BLaER1 treated with 17β-estradiol and CSF1 and Interleukin-3, amounts not matched to agents 10 nM and 100 nM (cell line): ENCODE data around the gene RGS5.
A peak's percentile ranks its signal among the peaks of the same experiment; 100 is the strongest.

Source experiments
- H3K27ac ChIP-seq, 11 experiments: shearing (Covaris generic); formaldehyde crosslinking; 2 replicates each; pipeline ENCODE4 v1.8.1; 2022
- H3K27me3 ChIP-seq, 11 experiments: shearing (Covaris generic); formaldehyde crosslinking; 2 replicates each; pipeline ENCODE4 v1.8.1; 2022
- H3K36me3 ChIP-seq, 11 experiments: shearing (Covaris generic); formaldehyde crosslinking; 2 replicates each; pipeline ENCODE4 v1.8.1; 2022
- H3K4me1 ChIP-seq, 10 experiments: shearing (Covaris generic); formaldehyde crosslinking; 2 replicates each; pipeline ENCODE4 v1.8.1; 2022
- H3K4me2 ChIP-seq, 11 experiments: shearing (Covaris generic); formaldehyde crosslinking; 2 replicates each; pipeline ENCODE4 v1.8.1; 2022
- H3K4me3 ChIP-seq, 10 experiments: shearing (Covaris generic); formaldehyde crosslinking; 2 replicates each; pipeline ENCODE4 v1.8.1; 2022
- H3K9ac ChIP-seq, 11 experiments: shearing (Covaris generic); formaldehyde crosslinking; 2 replicates each; pipeline ENCODE4 v1.8.1; 2022
- H3K9me3 ChIP-seq, 11 experiments: shearing (Covaris generic); formaldehyde crosslinking; replicated peaks in 1 of 11; 2 replicates each; pipeline ENCODE4 v1.8.1; 2022
- H4K20me1 ChIP-seq, 11 experiments: shearing (Covaris generic); formaldehyde crosslinking; 2 replicates each; pipeline ENCODE4 v1.8.1; 2022
- Cebpa-rat ChIP-seq, 11 experiments: shearing (Covaris generic); IDR thresholded peaks; 2 replicates each; pipeline ENCODE4 v1.8.1; 2022

RGS5 gene

GRCh38 chr1:163104385-163105099, 98.2 kb downstream of the RGS5 start:
- no peaks in the 10 kb centered on the region for H3K36me3 ChIP-seq
- H3K27me3 ChIP-seq = no peaks in the 10 kb centered on the region
- H3K4me3 ChIP-seq = no peak overlapping the region
- peaks cover 7 to 23% (median 18%) of the 10 kb centered on the region in 11 experiments; a peak in 19 of 22 replicates for H3K9me3 ChIP-seq
- H3K27ac ChIP-seq = no peak overlapping the region
- peaks cover 0 to 12% (median 8%) of the 10 kb centered on the region in 10 experiments; a peak in 12 of 20 replicates for H3K4me1 ChIP-seq
- no peaks in the 10 kb centered on the region for H4K20me1 ChIP-seq
- peak overlapping the region in 6 of 11 experiments; percentile 39 to 53 (median 48); a peak in 12 of 22 replicates for H3K4me2 ChIP-seq
- no peak overlapping the region for H3K9ac ChIP-seq
- TF ChIP-seq Cebpa-rat (IDR thresholded peaks at IDR 0.05) = no peak

DNA sequence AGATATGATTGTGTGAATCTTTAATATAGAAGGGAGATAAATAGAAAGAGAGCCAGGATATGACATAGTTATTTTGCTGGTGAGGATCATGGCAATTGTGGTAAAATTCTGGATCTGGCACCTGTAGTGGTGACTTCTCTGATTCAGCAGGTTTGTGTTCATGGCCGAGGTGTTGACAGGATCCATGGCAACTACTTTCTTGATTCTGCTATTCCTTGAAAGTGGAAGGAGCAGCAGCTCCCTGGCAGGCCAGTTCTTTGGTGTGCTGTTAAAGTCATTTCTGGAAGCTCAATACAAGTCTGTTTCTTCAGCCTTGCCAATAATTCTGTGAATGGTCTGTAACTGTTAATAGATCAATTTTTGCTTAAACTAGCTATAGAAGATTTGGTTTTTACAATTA, 100.1 kb downstream of the RGS5 start:
- TF ChIP-seq Cebpa-rat (IDR thresholded peaks at IDR 0.05) = no peak
- H3K27me3 ChIP-seq = no peaks in the 10 kb centered on the region
- H4K20me1 ChIP-seq = no peaks in the 10 kb centered on the region
- H3K4me2 ChIP-seq = no peak overlapping the region
- no peak overlapping the region for H3K4me3 ChIP-seq
- no peaks in the 10 kb centered on the region for H3K36me3 ChIP-seq
- H3K4me1 ChIP-seq = peaks cover 0 to 12% (median 8%) of the 10 kb centered on the region in 10 experiments; a peak in 12 of 20 replicates
- H3K27ac ChIP-seq = no peak overlapping the region
- H3K9me3 ChIP-seq = peaks cover 0 to 3% (median 0%) of the 10 kb centered on the region in 11 experiments; a peak in 4 of 22 replicates
- no peak overlapping the region for H3K9ac ChIP-seq

- Histone ChIP-seq H3K4me3 (no peak overlapping the region), H3K9ac (no peak overlapping the region), H3K27ac (no peak overlapping the region), H4K20me1 (no peaks in the 10 kb centered on the region), H3K36me3 (no peaks in the 10 kb centered on the region), H3K9me3 (no peaks in the 10 kb centered on the region), H3K27me3 (no peaks in the 10 kb centered on the region), H3K4me1 (no peaks in the 10 kb centered on the region), H3K4me2 (no peak overlapping the region)
- TF ChIP-seq Cebpa-rat (IDR thresholded peaks at IDR 0.05) = no peak
Measured at GRCh38 chr1:163095213-163095612, 107.5 kb downstream of the RGS5 start.

DNA sequence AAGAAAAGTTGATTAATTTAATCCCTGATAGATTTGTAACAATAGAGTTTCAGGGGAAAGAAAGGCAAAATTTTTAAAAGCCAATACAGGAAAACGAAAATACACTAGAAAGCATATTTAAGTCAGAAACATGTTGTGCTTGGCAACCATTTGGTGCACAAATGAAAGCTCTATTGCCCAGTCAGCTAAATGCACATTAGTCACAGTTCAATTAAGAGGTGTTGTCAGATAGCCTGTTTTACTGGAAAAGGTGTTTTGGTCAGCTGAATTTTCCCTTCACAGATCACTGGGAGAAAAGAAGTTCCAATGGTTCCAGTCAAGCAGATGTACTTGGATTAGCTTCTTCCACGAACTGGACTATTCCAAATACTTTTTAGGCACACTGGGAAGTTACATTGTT, 108.1 kb downstream of the RGS5 start:
- H3K27me3 ChIP-seq = no peaks in the 10 kb centered on the region

DNA sequence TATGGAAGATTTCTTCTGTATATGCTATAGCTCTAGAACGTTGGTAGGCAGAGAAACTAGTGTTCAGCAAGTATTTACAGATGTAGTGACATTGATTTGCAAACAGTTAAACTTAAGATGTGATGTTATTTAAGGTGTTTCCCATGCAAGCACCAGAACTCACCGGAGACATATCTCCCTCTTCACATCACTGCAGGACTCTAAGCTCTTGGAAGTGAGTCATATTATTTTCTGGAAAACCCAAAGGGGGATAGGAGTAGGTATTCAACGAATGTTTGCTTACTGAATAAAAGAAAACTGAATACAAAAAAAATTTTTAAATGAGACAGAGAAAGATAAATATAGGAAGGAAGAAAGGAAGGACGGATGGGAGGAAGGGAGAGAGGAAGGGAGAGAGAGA, 108.5 kb downstream of the RGS5 start:
- Histone ChIP-seq H3K4me3 (no peak overlapping the region), H3K9ac (no peak overlapping the region), H3K9me3 (no peaks in the 10 kb centered on the region), H3K4me2 (no peak overlapping the region), H4K20me1 (no peaks in the 10 kb centered on the region), H3K27ac (no peak overlapping the region), H3K27me3 (no peaks in the 10 kb centered on the region), H3K36me3 (no peaks in the 10 kb centered on the region), H3K4me1 (no peaks in the 10 kb centered on the region)
- TF ChIP-seq Cebpa-rat (IDR thresholded peaks at IDR 0.05) = no peak

More for the DNA sequence above, 108.1 kb downstream of the RGS5 start:
- Histone ChIP-seq H3K4me2 (no peak overlapping the region), H3K36me3 (no peaks in the 10 kb centered on the region), H4K20me1 (no peaks in the 10 kb centered on the region), H3K27ac (no peak overlapping the region), H3K4me3 (no peak overlapping the region), H3K4me1 (no peaks in the 10 kb centered on the region), H3K9ac (no peak overlapping the region), H3K9me3 (no peaks in the 10 kb centered on the region)
- TF ChIP-seq Cebpa-rat (IDR thresholded peaks at IDR 0.05) = no peak

DNA sequence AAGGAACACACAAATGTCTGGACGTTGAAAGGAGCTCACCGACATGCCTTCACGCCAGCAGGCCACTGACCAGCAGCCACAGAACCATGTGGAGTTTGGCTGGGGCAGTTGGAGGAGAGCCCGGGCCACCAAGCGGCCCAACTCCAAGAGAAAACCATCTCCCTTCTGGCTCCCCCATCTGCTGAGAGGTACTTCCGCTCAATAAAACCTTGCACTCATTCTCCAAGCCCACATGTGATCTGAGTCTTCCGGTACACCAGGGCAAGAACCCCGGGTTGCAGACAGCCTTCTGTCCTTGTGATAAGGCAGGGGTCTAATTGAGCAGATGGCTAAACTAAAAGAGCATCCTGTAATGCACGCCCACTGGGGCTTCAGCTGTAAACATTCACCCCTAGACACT, 109.1 kb downstream of the RGS5 start:
- no peak overlapping the region for H3K9ac ChIP-seq
- no peaks in the 10 kb centered on the region for H3K36me3 ChIP-seq
- H3K27ac ChIP-seq = no peak overlapping the region
- no peak overlapping the region for H3K4me3 ChIP-seq
- TF ChIP-seq Cebpa-rat (IDR thresholded peaks at IDR 0.05) = no peak
- no peaks in the 10 kb centered on the region for H3K9me3 ChIP-seq
- no peaks in the 10 kb centered on the region for H4K20me1 ChIP-seq
- H3K27me3 ChIP-seq = no peaks in the 10 kb centered on the region
- no peaks in the 10 kb centered on the region for H3K4me1 ChIP-seq
- H3K4me2 ChIP-seq = no peak overlapping the region

DNA sequence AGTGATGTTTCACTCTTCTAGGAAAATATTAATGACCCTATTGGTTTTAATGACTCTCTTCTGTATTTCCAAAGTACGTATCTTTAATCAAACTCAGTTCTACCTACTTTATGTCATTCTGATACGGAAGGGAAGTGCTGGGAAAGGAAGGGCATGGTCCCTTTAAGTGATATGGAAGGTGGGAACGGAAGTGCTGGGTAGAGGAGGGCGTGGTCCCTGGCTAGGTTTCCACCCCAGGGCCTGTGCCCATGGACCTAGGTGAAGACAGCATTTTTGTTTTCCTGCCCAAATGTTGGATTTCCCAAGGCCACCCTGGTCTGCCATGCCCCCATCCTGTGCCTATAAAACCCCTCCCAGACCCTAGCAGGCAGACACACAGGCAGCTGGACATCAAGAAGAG, 109.5 kb downstream of the RGS5 start:
- Histone ChIP-seq H3K9ac (no peak overlapping the region), H3K27me3 (no peaks in the 10 kb centered on the region), H3K4me3 (no peak overlapping the region), H3K36me3 (no peaks in the 10 kb centered on the region), H3K4me2 (no peak overlapping the region), H3K9me3 (no peaks in the 10 kb centered on the region), H3K27ac (no peak overlapping the region), H3K4me1 (no peaks in the 10 kb centered on the region), H4K20me1 (no peaks in the 10 kb centered on the region)
- no peak for TF ChIP-seq Cebpa-rat (IDR thresholded peaks at IDR 0.05)
